ENCODE measurements around the gene APOBEC3G.
"Not testable (repeated sequence)": the region's sequence is repeated elsewhere in the genome, so short reads cannot be mapped to it uniquely, and the experiment has no call there.

Gene APOBEC3G

GRCh38 chr22:39068033-39068785 is 8.9 kb upstream of the APOBEC3G start:
- DNase-seq (ENCODE audit: low spot score) = no peak

GRCh38 chr22:39070186-39070585 is 6.9 kb upstream of the APOBEC3G start:
- no peak for DNase-seq (ENCODE audit: low spot score)

DNA sequence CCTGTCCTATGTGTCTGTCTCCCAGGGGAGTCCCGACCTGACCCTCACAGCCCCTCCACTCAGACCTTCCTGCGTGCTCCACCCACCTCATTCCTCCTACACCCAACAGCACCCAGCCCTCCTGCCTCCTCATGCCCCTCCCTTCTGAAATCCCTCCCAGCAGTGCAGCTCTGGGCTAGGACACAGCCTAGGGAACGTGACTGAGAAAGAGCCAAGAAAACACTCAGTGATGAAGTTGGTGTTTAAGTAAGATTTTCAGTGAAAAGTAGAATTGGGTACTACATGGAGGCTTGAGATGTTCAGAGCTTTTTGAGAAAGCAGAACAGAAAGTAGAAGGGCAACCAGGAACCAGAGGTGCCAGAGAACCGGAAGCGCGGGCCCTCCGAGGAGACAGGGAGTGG is 4.5 kb upstream of the APOBEC3G start:
- DNase-seq (ENCODE audit: low spot score) = not testable (repeated sequence)

DNA sequence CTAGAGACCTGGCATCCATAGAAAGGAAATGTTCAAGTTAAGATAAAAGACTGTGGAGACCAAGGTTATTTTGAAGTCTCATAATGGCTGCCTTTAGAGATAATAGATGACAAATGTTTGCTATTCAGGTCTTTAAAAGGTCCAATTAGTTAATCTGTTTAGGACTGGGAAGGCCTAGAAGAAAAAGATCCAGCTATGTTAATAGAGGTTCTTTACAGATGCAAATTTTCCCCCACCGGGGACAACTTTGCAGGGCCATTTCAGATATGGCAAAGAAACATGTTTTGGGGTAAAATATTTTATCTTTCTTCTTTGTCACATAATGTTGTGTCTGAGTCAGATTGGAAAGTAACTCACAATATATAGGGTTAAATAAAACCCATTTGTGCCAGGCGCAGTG is 3.1 kb upstream of the APOBEC3G start:
- no peak for DNase-seq (ENCODE audit: low spot score)

- DNase-seq (ENCODE audit: low spot score) = not testable (repeated sequence)
Observed at GRCh38 chr22:39076155-39077025, 685 bp upstream of the APOBEC3G start.

- DNase-seq (ENCODE audit: low spot score) = not testable (repeated sequence)
Observed at GRCh38 chr22:39077912-39078311, 837 bp downstream of the APOBEC3G start.

GRCh38 chr22:39078329-39078728 is 1.3 kb downstream of the APOBEC3G start:
- DNase-seq (ENCODE audit: low spot score) = no peak

DNA sequence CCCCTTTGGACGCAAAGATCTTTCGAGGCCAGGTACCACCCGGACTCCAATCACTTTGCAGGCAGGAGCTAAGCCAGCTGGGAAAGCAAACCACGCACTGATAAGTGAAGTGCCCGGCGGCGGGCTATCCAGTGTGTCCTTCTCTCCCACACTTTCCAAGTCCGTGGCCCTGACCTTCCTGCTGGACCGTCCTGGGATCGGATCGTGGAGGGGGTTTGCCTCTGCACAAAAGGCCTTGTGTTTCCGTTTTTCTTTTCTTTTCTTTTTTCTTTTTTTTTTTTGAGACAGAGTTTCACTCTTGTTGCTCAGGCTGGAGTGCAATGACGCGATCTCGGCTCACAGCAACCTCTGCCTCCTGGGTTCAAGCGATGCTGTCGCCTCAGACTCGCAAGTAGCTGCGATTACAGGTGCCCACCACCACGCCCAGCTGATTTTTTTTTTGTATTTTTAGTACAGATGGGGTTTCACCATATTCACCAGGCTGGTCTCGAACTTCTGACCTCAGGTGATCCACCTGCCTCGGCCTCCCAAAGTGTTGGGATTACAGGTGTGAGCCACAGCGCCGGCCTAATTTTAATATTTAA is 2.1 kb downstream of the APOBEC3G start:
- not testable (repeated sequence) for DNase-seq (ENCODE audit: low spot score)

GRCh38 chr22:39080052-39080762 is 3.1 kb downstream of the APOBEC3G start:
- no peak for DNase-seq (ENCODE audit: low spot score)

- no peak for DNase-seq (ENCODE audit: low spot score)
Observed at GRCh38 chr22:39081016-39081415, 3.9 kb downstream of the APOBEC3G start.

- no peak for DNase-seq (ENCODE audit: low spot score)
Observed at GRCh38 chr22:39081598-39081997, 4.5 kb downstream of the APOBEC3G start.

GRCh38 chr22:39083212-39084165 is 6.4 kb downstream of the APOBEC3G start:
- no peak for DNase-seq (ENCODE audit: low spot score)

GRCh38 chr22:39084666-39085065 is 7.6 kb downstream of the APOBEC3G start:
- no peak for DNase-seq (ENCODE audit: low spot score)

DNA sequence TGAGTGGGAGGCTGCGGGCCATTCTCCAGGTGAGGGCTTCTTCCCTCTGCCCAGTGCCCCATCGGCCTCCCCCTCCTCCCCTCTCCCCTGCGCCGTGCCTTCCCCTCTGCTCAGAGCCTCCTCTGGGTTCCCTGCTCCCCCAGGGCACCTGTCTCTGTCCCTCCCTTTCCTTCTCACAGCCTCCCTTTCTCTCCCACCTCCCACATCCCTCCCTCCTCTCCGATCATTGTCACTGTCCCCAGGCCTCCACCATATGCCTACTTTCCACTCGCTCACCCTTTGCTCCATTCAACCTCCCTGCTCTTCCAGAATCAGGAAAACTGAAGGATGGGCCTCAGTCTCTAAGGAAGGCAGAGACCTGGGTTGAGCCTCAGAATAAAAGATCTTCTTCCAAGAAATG is 10.0 kb downstream of the APOBEC3G start:
- DNase-seq (ENCODE audit: low spot score) = no peak

- DNase-seq (ENCODE audit: low spot score) = no peak
Observed at GRCh38 chr22:39087881-39088684, 11.0 kb downstream of the APOBEC3G start.

DNA sequence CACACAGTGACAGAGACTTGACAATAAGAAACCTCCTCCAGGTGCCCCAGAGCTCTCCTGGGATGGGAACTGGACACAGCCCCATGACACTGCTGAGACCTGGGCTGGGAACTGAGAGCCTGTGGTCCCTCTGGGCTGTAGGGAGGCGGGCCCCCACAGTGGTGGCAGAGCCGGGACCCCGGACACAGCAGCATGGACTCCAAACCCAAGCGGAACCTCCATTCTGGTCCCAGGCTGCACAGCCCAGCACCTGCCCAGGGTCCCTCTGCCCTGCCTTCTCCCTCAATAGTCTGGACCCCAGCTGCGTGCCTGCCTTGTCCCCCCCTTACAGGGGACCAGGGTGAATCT is 11.6 kb downstream of the APOBEC3G start:
- no peak for DNase-seq (ENCODE audit: low spot score)

DNA sequence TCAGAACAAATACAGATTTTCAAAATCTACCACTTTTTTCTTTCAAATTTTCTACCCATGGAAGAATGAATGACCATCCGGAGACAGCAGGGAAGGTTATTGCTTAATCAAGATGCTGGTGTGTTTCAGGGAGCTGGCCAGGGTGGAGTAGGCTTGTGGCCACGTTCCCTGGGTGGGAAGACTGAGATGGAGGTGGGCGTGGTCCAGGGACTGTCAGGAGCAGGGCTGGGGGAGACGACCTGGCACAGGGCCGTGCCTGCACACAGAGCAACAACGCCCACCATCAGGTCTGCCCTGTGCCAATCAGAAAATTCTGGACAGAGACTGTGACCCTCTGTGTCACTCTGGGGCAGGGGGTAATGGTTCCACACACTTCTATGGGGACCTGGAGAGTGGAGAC is 12.9 kb downstream of the APOBEC3G start:
- no peak for DNase-seq (ENCODE audit: low spot score)

DNA sequence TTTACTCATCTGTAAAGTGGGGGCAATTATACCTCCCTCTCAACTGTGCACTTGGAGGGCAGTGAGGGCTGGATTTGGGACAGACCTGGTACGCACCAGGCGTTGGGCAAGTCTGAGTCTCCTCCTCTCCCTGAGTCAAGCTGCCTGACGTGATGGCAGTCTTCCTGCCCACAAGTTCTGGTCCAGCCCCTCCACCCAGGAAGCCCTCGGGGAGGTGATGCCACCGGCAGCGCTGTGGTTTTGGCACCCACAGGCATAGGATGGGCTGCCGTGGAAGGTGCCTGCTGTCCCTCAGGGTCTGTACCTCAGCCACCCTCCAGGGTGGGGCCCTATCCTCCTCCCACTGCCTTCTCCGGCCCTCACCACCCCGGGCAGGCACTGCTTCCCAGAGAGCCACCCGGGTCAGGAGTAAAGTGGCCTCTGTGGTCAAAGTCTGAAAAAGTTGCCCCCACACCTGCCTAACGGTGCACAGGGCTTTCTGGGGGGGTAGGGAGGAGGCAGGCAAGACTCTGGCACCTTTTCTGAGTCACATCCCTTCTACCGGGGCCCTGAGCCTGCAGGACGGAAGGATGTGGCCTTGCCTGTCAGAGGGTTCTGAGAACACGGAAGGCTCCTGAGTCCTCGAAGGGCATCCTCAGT is 13.5 kb downstream of the APOBEC3G start:
- peak; percentile 73 for DNase-seq (ENCODE audit: low spot score)

GRCh38 chr22:39091126-39092081 is 14.3 kb downstream of the APOBEC3G start:
- no peak for DNase-seq (ENCODE audit: low spot score)
